ENCODE data around the gene FCRL6.

DNA sequence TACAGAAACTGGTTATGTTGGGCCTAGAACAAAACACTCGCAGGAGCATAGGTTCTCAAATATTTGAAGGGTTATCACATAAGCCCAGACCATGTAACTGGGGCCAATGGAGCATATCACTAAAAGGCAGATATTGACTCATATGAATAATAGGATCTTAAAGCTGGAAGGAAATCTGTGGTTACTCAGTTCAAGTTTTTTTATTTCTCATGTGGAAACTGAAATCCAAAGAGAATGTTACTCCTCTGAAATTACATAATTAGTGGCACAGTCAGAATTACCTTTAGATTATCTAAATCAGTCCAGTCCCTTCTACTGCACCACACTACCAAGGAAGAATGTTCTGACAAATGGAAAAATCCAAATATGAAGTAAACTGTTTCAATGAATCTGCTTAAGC is 36.6 kb downstream of the FCRL6 start:
- no peak for TF ChIP-seq EZH2 (IDR thresholded peaks at IDR 0.05; ENCODE audit: insufficient read depth, poor library complexity, severe bottlenecking)
- TF ChIP-seq EZH2phosphoT487 (IDR thresholded peaks at IDR 0.05; ENCODE audit: insufficient read depth, low read depth): no peak
